Astrocyte of the cerebellum (primary cell): ENCODE data around the gene NTNG1.

Experiments
- DNase-seq: peaks from one replicate; pipeline ENCODE4 v3.0.0-alpha.2; 2011; ENCODE audit warnings: low read depth
- H3K4me3 ChIP-seq: 2 replicates; pipeline ENCODE4 v1.5.1; 2011; ENCODE audit warnings: mild to moderate bottlenecking, low read depth, low read length, moderate library complexity
- CTCF ChIP-seq: IDR thresholded peaks from 2 replicates; pipeline ENCODE4 v1.5.1; 2012; ENCODE audit warnings: low read length, low read depth, moderate library complexity, mild to moderate bottlenecking; ENCODE audit errors: missing control alignments
- in situ Hi-C: cut with HindIII; loops from 2 replicates; pipeline ENCODE4 v1.10.0; 2017; ENCODE audit warnings: low sequenced_read_pairs

Gene NTNG1

GRCh38 chr1:107172450-107173170 lies 31.8 kb downstream of the NTNG1 start:
- in situ Hi-C loops = no loop called here
- H3K4me3 ChIP-seq = no peak overlapping the region

GRCh38 chr1:107175102-107175909 lies 34.5 kb downstream of the NTNG1 start:
- TF ChIP-seq CTCF = no peak
- no peak for DNase-seq
- in situ Hi-C loops = no loop called here
- no peak overlapping the region for H3K4me3 ChIP-seq

More at GRCh38 chr1:107172450-107173170, 31.8 kb downstream of the NTNG1 start:
- TF ChIP-seq CTCF = no peak
- no peak for DNase-seq

GRCh38 chr1:107181253-107181969 lies 40.6 kb downstream of the NTNG1 start:
- DNase-seq = no peak

GRCh38 chr1:107183011-107183410 lies 42.2 kb downstream of the NTNG1 start:
- no peak for TF ChIP-seq CTCF
- no peak overlapping the region for H3K4me3 ChIP-seq
- in situ Hi-C loops = no loop called here
- DNase-seq = no peak

More at GRCh38 chr1:107181253-107181969, 40.6 kb downstream of the NTNG1 start:
- TF ChIP-seq CTCF = no peak
- in situ Hi-C loops = no loop called here
- H3K4me3 ChIP-seq = no peak overlapping the region

GRCh38 chr1:107184888-107185287 lies 44.0 kb downstream of the NTNG1 start:
- no peak overlapping the region for H3K4me3 ChIP-seq
- in situ Hi-C loops = no loop called here
- no peak for DNase-seq
- TF ChIP-seq CTCF = no peak

GRCh38 chr1:107187399-107187798 lies 46.6 kb downstream of the NTNG1 start:
- H3K4me3 ChIP-seq = no peak overlapping the region
- TF ChIP-seq CTCF = no peak
- in situ Hi-C loops = no loop called here
- no peak for DNase-seq
